ENCODE data around the gene ARHGAP31. TPM values are rescaled to one million over a fixed set of nuclear protein-coding genes. Genes with fewer than 3 reads are reported as not detected.

ARHGAP31 gene
- total and polyA plus RNA-seq, 2 experiments from 2014 or later = 1.2 to 4.3 TPM

- ATAC-seq = no peak
- no peak overlapping the region for H3K27ac ChIP-seq (ENCODE audit: low read depth)
- no peak overlapping the region for H3K27ac Mint-ChIP-seq
These were observed 36.0 kb downstream of the ARHGAP31 start for GRCh38 chr3:119330181-119330580.

More at GRCh38 chr3:119330181-119330580, 36.0 kb downstream of the ARHGAP31 start:
- no peaks in the 10 kb centered on the region for H4K20me1 ChIP-seq (replicated peaks; ENCODE audit: insufficient read depth)
- no peaks in the 10 kb centered on the region for H3K79me2 ChIP-seq (replicated peaks; ENCODE audit: insufficient read depth)
- no peak overlapping the region for H2AFZ ChIP-seq
- no peak overlapping the region for H3K4me3 Mint-ChIP-seq
- H3K4me2 ChIP-seq = no peak overlapping the region
- no peaks in the 10 kb centered on the region for H3K36me3 Mint-ChIP-seq (ENCODE audit: low read depth)
- no peak for DNase-seq (ENCODE audit: low spot score)
- no peaks in the 10 kb centered on the region for H3K9me3 Mint-ChIP-seq
- H3K4me1 ChIP-seq (ENCODE audit: insufficient read depth) = peaks cover 13% of the 10 kb centered on the region
- no peak overlapping the region for H3K4me3 ChIP-seq
- H3F3A ChIP-seq (replicated peaks; ENCODE audit: low read depth) = no peaks in the 10 kb centered on the region; the same call in 1 of the 2 replicates
- TF ChIP-seq ZNF331 (CRISPR knock-in tag; IDR thresholded peaks at IDR 0.05; ENCODE audit: low read depth) (no peak), ZNF462 (CRISPR knock-in tag; IDR thresholded peaks at IDR 0.05) (no peak), POLR2AphosphoS5 (IDR thresholded peaks at IDR 0.05; ENCODE audit: low read depth) (no peak), REST (IDR thresholded peaks at IDR 0.05; ENCODE audit: unreplicated experiment) (no peak), CREB1 (CRISPR knock-in tag; IDR thresholded peaks at IDR 0.05; ENCODE audit: low read depth) (no peak), CTCF (conservative IDR thresholded peaks at IDR 0.05; ENCODE audit: low read depth in 2 of 2) (no peak), NANOG (IDR thresholded peaks at IDR 0.05; ENCODE audit: borderline replicate concordance) (no peak), ETS1 (IDR thresholded peaks at IDR 0.05) (no peak), ZNF114 (CRISPR knock-in tag; IDR thresholded peaks at IDR 0.05) (no peak), JUNB (IDR thresholded peaks at IDR 0.05; ENCODE audit: unreplicated experiment) (no peak), EZH2 (IDR thresholded peaks at IDR 0.05; ENCODE audit: low read depth, unreplicated experiment) (no peak), STAT1 (IDR thresholded peaks at IDR 0.05; ENCODE audit: unreplicated experiment) (no peak), EZH2phosphoT487 (IDR thresholded peaks at IDR 0.05; ENCODE audit: unreplicated experiment) (no peak)
- H3K27me3 Mint-ChIP-seq (ENCODE audit: insufficient read depth, low read depth, poor library complexity) = peaks cover 2% of the 10 kb centered on the region
- peaks cover 19% of the 10 kb centered on the region; the same call in 2 of the 3 replicates for H3K4me1 Mint-ChIP-seq
- no peaks in the 10 kb centered on the region for H3K27me3 ChIP-seq (ENCODE audit: insufficient read depth)
- no peaks in the 10 kb centered on the region for H3K36me3 ChIP-seq (ENCODE audit: insufficient read depth)
- no peaks in the 10 kb centered on the region; the same call in none of the 2 replicates for H3K9me2 ChIP-seq (ENCODE audit: insufficient read depth)

Measured in GM23338 (cell line).